ENCODE results near the gene KIF26B. TPM values are rescaled to one million over a fixed set of nuclear protein-coding genes. Genes with fewer than 3 reads are reported as not detected.

Gene KIF26B
- total and polyA plus RNA-seq, 2 of the 4 experiments (the other 2 are of a cell fraction): 0.53 to 0.54 TPM

DNA sequence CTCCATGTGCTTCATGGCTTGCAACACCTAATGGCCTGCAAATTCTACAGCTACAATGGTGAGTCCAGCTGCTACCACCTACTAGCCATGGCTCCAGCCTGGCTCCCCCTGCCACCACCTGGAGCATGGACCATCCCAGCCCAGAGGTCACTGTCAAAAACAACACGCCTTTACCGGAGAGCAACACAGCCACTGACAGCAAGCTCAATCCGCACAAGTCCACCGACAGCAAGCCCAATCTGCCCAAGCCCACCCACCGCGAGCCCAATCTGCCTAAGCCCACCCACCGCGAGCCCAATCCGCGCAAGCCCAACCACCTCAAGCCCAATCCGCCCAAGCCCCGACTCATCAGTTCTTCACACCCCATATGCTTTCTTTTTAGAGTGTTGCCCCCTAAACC lies 128.2 kb downstream of the KIF26B start:
- Histone ChIP-seq H2BK20ac (ENCODE audit: low read depth, low read length) (no peak overlapping the region), H3K18ac (ENCODE audit: low read depth, low read length) (no peak overlapping the region), H3K4me1 (ENCODE audit: control insufficient read depth, insufficient read depth, low read length) (no peaks in the 10 kb centered on the region), H2AK5ac (ENCODE audit: low read depth, low read length) (no peak overlapping the region), H3K4me3 (ENCODE audit: insufficient read depth, low read depth, low read length) (no peak overlapping the region), H3K9me1 (ENCODE audit: insufficient read depth, low read length) (no peaks in the 10 kb centered on the region), H4K20me1 (ENCODE audit: insufficient read depth, low read length) (no peaks in the 10 kb centered on the region), H2AFZ (replicated peaks; ENCODE audit: low read length, poor library complexity) (no peak overlapping the region), H3K9ac (ENCODE audit: low read depth, low read length) (no peak overlapping the region), H3K56ac (ENCODE audit: extremely low read depth, insufficient read depth, low read length) (no peak overlapping the region), H3K23ac (ENCODE audit: low read depth, low read length) (no peak overlapping the region), H3K79me1 (ENCODE audit: low read depth in 1 of 2, low read length in 2 of 2) (no peaks in the 10 kb centered on the region), H3K4me2 (ENCODE audit: low read depth, low read length) (no peak overlapping the region), H2BK15ac (ENCODE audit: low read depth, low read length) (no peak overlapping the region), H2AK9ac (replicated peaks; ENCODE audit: low read depth, low read length, poor library complexity) (no peak overlapping the region), H2BK5ac (ENCODE audit: low read depth, low read length, poor library complexity, severe bottlenecking) (no peak overlapping the region), H3K14ac (replicated peaks; ENCODE audit: low read depth, low read length) (no peak overlapping the region), H3K36me3 (ENCODE audit: control insufficient read depth, insufficient read depth, low read length) (no peaks in the 10 kb centered on the region), H3K9me3 (ENCODE audit: control insufficient read depth, insufficient read depth, low read length) (peaks cover 3% of the 10 kb centered on the region; the same call in 1 of the 2 replicates), H4K91ac (ENCODE audit: insufficient read depth, low read depth, low read length) (no peak overlapping the region), H3K27me3 (ENCODE audit: control insufficient read depth, insufficient read depth, low read length) (no peaks in the 10 kb centered on the region), H3K4ac (ENCODE audit: low read depth, low read length) (no peak overlapping the region), H4K8ac (ENCODE audit: low read depth in 2 of 2, low read length in 2 of 2) (no peak overlapping the region), H3K27ac (ENCODE audit: insufficient read depth, low read length) (no peak overlapping the region), H4K5ac (ENCODE audit: low read depth, low read length) (no peak overlapping the region), H2BK120ac (ENCODE audit: low read depth, low read length) (no peak overlapping the region)
- dilution Hi-C loops (cut with HindIII; ENCODE audit: low sequenced_read_pairs, unreplicated experiment) (no loop called here), intact Hi-C loops (cut with micrococcal nuclease) (no loop called here), in situ Hi-C loops (cut with MboI; ENCODE audit: low sequenced_read_pairs) (no loop called here)
- WGBS, 2 experiments (ENCODE audit: extremely low coverage in 2 of 2, insufficient read length in 1 of 2): no CpG with 5 or more reads among the region's 12 CpGs
- ATAC-seq (ENCODE audit: low read depth): no peak
- ChIA-PET CTCF (no interaction called here), POLR2A (ENCODE audit: unreplicated experiment) (no interaction called here)
- TF ChIP-seq USF2 (IDR thresholded peaks at IDR 0.05; ENCODE audit: low read depth, low read length) (no peak), CTCF (conservative IDR thresholded peaks at IDR 0.05; ENCODE audit: low read depth, low read length) (no peak), RCOR1 (IDR thresholded peaks at IDR 0.05; ENCODE audit: insufficient replicate concordance, low read length) (no peak), RAD21 (IDR thresholded peaks at IDR 0.05; ENCODE audit: low read length) (no peak), MAZ (IDR thresholded peaks at IDR 0.05; ENCODE audit: borderline replicate concordance, low read depth, low read length) (no peak), FOS (IDR thresholded peaks at IDR 0.05; ENCODE audit: low read depth, low read length) (no peak), SMC3 (IDR thresholded peaks at IDR 0.05; ENCODE audit: low read depth, low read length) (no peak), RFX5 (IDR thresholded peaks at IDR 0.05; ENCODE audit: low read depth, low read length) (no peak), NFE2L2 (IDR thresholded peaks at IDR 0.05; ENCODE audit: low read depth, low read length) (no peak), CHD1 (IDR thresholded peaks at IDR 0.05; ENCODE audit: low read depth, low read length) (no peak), MXI1 (IDR thresholded peaks at IDR 0.05; ENCODE audit: borderline replicate concordance, low read depth, low read length) (no peak), CEBPB (IDR thresholded peaks at IDR 0.05; ENCODE audit: low read depth, low read length) (no peak), BHLHE40 (IDR thresholded peaks at IDR 0.05; ENCODE audit: low read depth, low read length) (no peak), POLR2A (IDR thresholded peaks at IDR 0.05; ENCODE audit: low read depth, low read length) (no peak)
- TF ChIP-seq, protein P1, sequence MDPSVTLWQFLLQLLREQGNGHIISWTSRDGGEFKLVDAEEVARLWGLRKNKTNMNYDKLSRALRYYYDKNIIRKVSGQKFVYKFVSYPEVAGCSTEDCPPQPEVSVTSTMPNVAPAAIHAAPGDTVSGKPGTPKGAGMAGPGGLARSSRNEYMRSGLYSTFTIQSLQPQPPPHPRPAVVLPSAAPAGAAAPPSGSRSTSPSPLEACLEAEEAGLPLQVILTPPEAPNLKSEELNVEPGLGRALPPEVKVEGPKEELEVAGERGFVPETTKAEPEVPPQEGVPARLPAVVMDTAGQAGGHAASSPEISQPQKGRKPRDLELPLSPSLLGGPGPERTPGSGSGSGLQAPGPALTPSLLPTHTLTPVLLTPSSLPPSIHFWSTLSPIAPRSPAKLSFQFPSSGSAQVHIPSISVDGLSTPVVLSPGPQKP (IDR thresholded peaks at IDR 0.05; ENCODE audit: borderline replicate concordance, low read depth, low read length): no peak
- no TSS peak for BruUV-seq (replicated peaks)
- no peak for DNase-seq

Data from IMR-90 (cell line).